ENCODE measurements around the gene DRC1.

DNA sequence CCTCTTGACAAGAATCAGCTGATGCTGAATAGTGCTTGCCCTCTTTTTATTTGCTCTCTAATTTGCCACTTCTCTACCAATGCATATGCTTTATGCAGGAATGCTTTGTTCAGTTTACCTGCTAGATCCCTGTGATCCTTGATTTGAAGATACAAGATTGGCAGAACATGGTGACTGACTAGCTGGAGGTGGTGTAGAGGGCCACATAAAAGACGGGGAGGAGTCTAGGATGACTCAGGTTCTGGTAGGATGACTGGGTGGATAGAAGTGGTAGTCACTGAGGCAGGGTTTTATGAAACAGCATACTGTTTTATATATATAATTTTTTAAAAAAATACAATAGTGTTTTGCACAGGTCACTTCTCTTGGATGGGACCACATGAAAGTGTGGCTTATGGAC is 48.8 kb upstream of the DRC1 start:
- TF ChIP-seq, protein P1, sequence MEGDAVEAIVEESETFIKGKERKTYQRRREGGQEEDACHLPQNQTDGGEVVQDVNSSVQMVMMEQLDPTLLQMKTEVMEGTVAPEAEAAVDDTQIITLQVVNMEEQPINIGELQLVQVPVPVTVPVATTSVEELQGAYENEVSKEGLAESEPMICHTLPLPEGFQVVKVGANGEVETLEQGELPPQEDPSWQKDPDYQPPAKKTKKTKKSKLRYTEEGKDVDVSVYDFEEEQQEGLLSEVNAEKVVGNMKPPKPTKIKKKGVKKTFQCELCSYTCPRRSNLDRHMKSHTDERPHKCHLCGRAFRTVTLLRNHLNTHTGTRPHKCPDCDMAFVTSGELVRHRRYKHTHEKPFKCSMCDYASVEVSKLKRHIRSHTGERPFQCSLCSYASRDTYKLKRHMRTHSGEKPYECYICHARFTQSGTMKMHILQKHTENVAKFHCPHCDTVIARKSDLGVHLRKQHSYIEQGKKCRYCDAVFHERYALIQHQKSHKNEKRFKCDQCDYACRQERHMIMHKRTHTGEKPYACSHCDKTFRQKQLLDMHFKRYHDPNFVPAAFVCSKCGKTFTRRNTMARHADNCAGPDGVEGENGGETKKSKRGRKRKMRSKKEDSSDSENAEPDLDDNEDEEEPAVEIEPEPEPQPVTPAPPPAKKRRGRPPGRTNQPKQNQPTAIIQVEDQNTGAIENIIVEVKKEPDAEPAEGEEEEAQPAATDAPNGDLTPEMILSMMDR (IDR thresholded peaks at IDR 0.05; ENCODE audit: low read length) = no peak
- TF ChIP-seq EZH2 (optimal IDR thresholded peaks at IDR 0.05; ENCODE audit: low read depth, low read length) (no peak), EZH2phosphoT487 (IDR thresholded peaks at IDR 0.05; ENCODE audit: low read length) (no peak)
